ENCODE data around the gene PIWIL4. TPM values are rescaled to one million over a fixed set of nuclear protein-coding genes. Genes with fewer than 3 reads are reported as not detected.
A peak's percentile ranks its signal among the peaks of the same experiment; 100 is the strongest.
"Not testable (repeated sequence)": the region's sequence is repeated elsewhere in the genome, so short reads cannot be mapped to it uniquely, and the experiment has no call there.

PIWIL4 gene
- total RNA-seq, 1 donor from 2014 or later, result 0.59 TPM

DNA sequence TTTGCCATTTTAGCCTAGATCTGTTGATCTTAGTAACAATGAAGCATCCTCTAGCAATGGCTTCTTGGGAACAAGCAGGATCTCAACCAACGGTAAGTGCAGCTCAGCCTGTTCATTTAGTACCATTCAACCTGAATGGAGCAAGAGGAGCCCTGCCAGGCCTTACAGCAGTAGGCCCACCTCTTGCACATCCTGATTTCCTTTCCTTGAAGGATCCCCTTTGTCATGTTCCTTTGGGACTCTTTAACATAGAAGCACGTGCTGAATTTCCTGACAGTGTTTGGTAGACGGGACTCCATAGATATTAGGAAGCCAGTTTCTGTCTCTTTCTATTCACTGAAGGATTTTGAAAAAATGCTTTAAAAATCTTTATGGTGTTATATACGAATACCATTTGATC lies 1.5 kb downstream of the PIWIL4 start:
- Histone ChIP-seq H4K20me1 (ENCODE audit: insufficient read depth, low read length) (no peaks in the 10 kb centered on the region), H2AFZ (ENCODE audit: low read depth, low read length) (no peak overlapping the region), H3K27me3 (ENCODE audit: insufficient read depth, low read length) (no peaks in the 10 kb centered on the region), H3K9me3 (ENCODE audit: insufficient read depth, low read depth, low read length) (no peaks in the 10 kb centered on the region), H3K9ac (ENCODE audit: low read length) (no peak overlapping the region), H3K36me3 (ENCODE audit: insufficient read depth, low read length) (no peaks in the 10 kb centered on the region), H3K27ac (ENCODE audit: low read depth, low read length) (no peak overlapping the region), H3K4me1 (ENCODE audit: insufficient read depth, low read length) (peaks cover 3% of the 10 kb centered on the region), H3K4me2 (ENCODE audit: low read length) (no peak overlapping the region), H3K79me2 (ENCODE audit: insufficient read depth, low read length) (no peaks in the 10 kb centered on the region), H3K4me3 (ENCODE audit: insufficient read depth, low read depth, low read length) (no peak overlapping the region)
- Mint-ChIP-seq H3K27ac (ENCODE audit: unreplicated experiment) (no peak overlapping the region), H3K27me3 (ENCODE audit: low read depth, unreplicated experiment) (no peaks in the 10 kb centered on the region), H3K4me3 (ENCODE audit: unreplicated experiment) (no peak overlapping the region), H3K36me3 (ENCODE audit: low read depth, unreplicated experiment) (no peaks in the 10 kb centered on the region), H3K4me1 (ENCODE audit: low read depth, unreplicated experiment) (peaks cover 7% of the 10 kb centered on the region), H3K9me3 (ENCODE audit: unreplicated experiment) (no peaks in the 10 kb centered on the region)
- TF ChIP-seq, protein P1, sequence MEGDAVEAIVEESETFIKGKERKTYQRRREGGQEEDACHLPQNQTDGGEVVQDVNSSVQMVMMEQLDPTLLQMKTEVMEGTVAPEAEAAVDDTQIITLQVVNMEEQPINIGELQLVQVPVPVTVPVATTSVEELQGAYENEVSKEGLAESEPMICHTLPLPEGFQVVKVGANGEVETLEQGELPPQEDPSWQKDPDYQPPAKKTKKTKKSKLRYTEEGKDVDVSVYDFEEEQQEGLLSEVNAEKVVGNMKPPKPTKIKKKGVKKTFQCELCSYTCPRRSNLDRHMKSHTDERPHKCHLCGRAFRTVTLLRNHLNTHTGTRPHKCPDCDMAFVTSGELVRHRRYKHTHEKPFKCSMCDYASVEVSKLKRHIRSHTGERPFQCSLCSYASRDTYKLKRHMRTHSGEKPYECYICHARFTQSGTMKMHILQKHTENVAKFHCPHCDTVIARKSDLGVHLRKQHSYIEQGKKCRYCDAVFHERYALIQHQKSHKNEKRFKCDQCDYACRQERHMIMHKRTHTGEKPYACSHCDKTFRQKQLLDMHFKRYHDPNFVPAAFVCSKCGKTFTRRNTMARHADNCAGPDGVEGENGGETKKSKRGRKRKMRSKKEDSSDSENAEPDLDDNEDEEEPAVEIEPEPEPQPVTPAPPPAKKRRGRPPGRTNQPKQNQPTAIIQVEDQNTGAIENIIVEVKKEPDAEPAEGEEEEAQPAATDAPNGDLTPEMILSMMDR (IDR thresholded peaks at IDR 0.05; ENCODE audit: insufficient read depth, low read depth, low read length), result no peak
- no peak for TF ChIP-seq EZH2 (IDR thresholded peaks at IDR 0.05; ENCODE audit: insufficient read depth, low read length)
- DNase-seq (ENCODE audit: low read depth), result no peak
- FAIRE-seq, result no peak

- H3K4me3 ChIP-seq (ENCODE audit: insufficient read depth, low read depth, low read length); DNase-seq (ENCODE audit: low read depth); H2AFZ ChIP-seq (ENCODE audit: low read depth, low read length); H3K27me3 ChIP-seq (ENCODE audit: insufficient read depth, low read length); H3K79me2 ChIP-seq (ENCODE audit: insufficient read depth, low read length); H3K27ac ChIP-seq (ENCODE audit: low read depth, low read length); H4K20me1 ChIP-seq (ENCODE audit: insufficient read depth, low read length); H3K27ac Mint-ChIP-seq (ENCODE audit: unreplicated experiment); H3K9me3 Mint-ChIP-seq (ENCODE audit: unreplicated experiment); H3K4me2 ChIP-seq (ENCODE audit: low read length); H3K9ac ChIP-seq (ENCODE audit: low read length); H3K36me3 ChIP-seq (ENCODE audit: insufficient read depth, low read length); H3K27me3 Mint-ChIP-seq (ENCODE audit: low read depth, unreplicated experiment); H3K4me1 Mint-ChIP-seq (ENCODE audit: low read depth, unreplicated experiment); H3K4me1 ChIP-seq (ENCODE audit: insufficient read depth, low read length); H3K4me3 Mint-ChIP-seq (ENCODE audit: unreplicated experiment); H3K9me3 ChIP-seq (ENCODE audit: insufficient read depth, low read depth, low read length); FAIRE-seq; H3K36me3 Mint-ChIP-seq (ENCODE audit: low read depth, unreplicated experiment): not testable (repeated sequence)
Observed at GRCh38 chr11:94572975-94573374, 5.8 kb downstream of the PIWIL4 start.

GRCh38 chr11:94574193-94574961 lies 7.2 kb downstream of the PIWIL4 start:
- H2AFZ ChIP-seq (ENCODE audit: low read depth, low read length), result no peak overlapping the region

More at GRCh38 chr11:94574193-94574961, 7.2 kb downstream of the PIWIL4 start:
- Histone ChIP-seq H3K9ac (ENCODE audit: low read length) (no peak overlapping the region), H3K79me2 (ENCODE audit: insufficient read depth, low read length) (no peaks in the 10 kb centered on the region), H3K4me3 (ENCODE audit: insufficient read depth, low read depth, low read length) (no peak overlapping the region), H3K4me1 (ENCODE audit: insufficient read depth, low read length) (peaks cover 5% of the 10 kb centered on the region), H3K4me2 (ENCODE audit: low read length) (peak overlapping the region; percentile 45), H3K27me3 (ENCODE audit: insufficient read depth, low read length) (no peaks in the 10 kb centered on the region), H3K27ac (ENCODE audit: low read depth, low read length) (no peak overlapping the region), H3K36me3 (ENCODE audit: insufficient read depth, low read length) (no peaks in the 10 kb centered on the region), H3K9me3 (ENCODE audit: insufficient read depth, low read depth, low read length) (no peaks in the 10 kb centered on the region), H4K20me1 (ENCODE audit: insufficient read depth, low read length) (no peaks in the 10 kb centered on the region)
- peaks cover 8% of the 10 kb centered on the region for H3K4me1 Mint-ChIP-seq (ENCODE audit: low read depth, unreplicated experiment)
- H3K27ac Mint-ChIP-seq (ENCODE audit: unreplicated experiment), result peak overlapping the region; percentile 19
- no peaks in the 10 kb centered on the region for H3K36me3 Mint-ChIP-seq (ENCODE audit: low read depth, unreplicated experiment)
- peak; percentile 76 for DNase-seq (ENCODE audit: low read depth)
- peak overlapping the region; percentile 42 for H3K4me3 Mint-ChIP-seq (ENCODE audit: unreplicated experiment)
- no peaks in the 10 kb centered on the region for H3K27me3 Mint-ChIP-seq (ENCODE audit: low read depth, unreplicated experiment)
- TF ChIP-seq, protein P1 (IDR thresholded peaks at IDR 0.05; ENCODE audit: insufficient read depth, low read depth, low read length), result no peak
- peak; percentile 93 for FAIRE-seq
- H3K9me3 Mint-ChIP-seq (ENCODE audit: unreplicated experiment), result no peaks in the 10 kb centered on the region
